ENCODE results near the gene DMC1.

GRCh38 chr22:38490475-38490874, 79.5 kb downstream of the DMC1 start:
- TF ChIP-seq CTCF (IDR thresholded peaks at IDR 0.05) (no peak), POLR2A (IDR thresholded peaks at IDR 0.05) (no peak)

Measured in lower leg skin (tissue), 3 donors.